NCI-H524 (cell line): Measurements from ENCODE around the gene ENPP7.
A peak's percentile ranks its signal among the peaks of the same experiment; 100 is the strongest.

ENCODE experiments used
- DNase-seq, 2 experiments: peaks; one replicate each; lab custom pipeline; 2025; lab: John Stamatoyannopoulos, UW

Gene ENPP7, protein sequence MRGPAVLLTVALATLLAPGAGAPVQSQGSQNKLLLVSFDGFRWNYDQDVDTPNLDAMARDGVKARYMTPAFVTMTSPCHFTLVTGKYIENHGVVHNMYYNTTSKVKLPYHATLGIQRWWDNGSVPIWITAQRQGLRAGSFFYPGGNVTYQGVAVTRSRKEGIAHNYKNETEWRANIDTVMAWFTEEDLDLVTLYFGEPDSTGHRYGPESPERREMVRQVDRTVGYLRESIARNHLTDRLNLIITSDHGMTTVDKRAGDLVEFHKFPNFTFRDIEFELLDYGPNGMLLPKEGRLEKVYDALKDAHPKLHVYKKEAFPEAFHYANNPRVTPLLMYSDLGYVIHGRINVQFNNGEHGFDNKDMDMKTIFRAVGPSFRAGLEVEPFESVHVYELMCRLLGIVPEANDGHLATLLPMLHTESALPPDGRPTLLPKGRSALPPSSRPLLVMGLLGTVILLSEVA

DNA sequence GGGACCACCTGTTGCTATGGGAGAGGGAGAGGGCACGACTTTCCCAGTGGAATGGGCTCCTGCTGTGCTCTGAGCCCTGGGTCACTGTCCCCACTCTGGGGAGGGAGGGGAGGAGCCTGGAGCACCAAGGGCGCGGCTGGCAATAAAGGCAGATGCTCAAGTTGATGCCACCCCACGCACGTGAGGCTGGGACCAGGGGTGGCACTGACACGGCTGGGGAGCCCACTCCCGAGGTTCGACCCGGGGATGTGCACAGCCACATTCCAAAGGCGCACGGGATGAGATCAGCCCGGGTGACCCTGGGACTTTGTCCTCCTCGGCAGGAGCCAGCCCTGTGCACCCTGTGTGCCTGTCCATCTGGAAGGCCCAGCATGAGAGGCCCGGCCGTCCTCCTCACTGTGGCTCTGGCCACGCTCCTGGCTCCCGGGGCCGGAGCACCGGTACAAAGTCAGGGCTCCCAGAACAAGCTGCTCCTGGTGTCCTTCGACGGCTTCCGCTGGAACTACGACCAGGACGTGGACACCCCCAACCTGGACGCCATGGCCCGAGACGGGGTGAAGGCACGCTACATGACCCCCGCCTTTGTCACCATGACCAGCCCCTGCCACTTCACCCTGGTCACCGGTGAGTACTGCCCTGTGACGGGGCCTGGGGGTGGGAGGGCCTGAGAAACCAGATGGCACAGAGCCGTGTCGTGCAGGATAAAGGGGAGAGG is at the start of gene ENPP7:
Gene ENPP7, plus strand, starts transcription at position 175 of the 715 bp plus-strand sequence. Its CDS starts 197 bp downstream, at position 372.
- no peak for DNase-seq

DNA sequence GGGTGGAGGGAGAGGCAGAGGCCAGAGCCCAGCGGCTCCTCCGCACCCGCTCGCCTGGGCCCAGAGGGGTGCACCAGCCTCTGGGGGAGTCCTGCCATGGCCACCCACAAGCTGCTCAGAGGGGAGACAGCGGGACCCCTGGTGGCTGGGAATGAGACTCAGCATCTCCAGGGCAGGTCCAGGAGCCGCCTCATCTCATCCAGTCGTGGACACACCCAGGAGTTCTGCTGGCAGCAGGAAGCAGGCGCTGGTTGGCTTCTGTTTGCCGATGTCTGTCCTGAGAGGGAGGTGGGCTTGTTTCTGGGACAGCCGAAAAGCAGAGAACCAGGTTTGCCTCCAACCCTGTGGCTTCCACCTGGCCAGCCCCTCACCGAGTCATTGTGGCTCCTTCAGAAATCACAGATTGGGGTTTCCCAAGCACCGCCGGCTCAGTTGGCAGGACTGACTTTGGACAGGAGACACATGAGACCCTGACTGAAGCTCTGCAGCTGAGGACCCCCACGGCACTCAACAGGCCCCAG is 49.6 kb upstream of the ENPP7 start:
- no peak for DNase-seq

DNA sequence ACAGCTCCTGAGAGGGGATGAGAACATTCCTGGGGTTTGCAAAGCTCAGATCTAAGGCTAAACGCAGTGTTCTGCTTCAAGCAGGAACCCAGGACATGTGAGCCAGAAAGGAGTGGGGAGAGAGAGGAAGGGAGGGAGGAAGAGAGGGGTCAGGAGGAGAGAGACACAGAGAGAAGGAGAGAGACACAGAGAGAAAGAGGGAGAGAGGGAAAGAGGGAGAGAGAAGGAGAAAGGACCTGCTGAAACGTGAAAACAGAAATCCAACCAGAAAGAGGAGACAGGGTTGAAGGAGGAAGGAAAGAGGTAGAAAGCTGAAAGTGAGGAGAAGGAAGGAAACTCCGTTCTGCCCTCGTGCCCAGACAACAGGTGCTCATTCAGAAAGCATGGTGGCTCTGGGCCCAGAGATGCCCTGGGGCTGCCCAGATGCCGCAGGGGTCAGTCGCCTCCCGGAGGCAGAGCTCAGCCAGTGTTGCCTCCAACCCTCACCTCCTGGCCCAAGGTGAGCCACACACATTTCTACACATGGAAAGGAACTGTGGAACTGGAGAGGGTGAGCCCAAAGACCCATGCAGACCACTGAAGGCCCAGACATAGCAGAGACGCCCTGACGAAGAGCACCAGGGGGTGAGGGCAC is 49.0 kb upstream of the ENPP7 start:
- DNase-seq = no peak

DNA sequence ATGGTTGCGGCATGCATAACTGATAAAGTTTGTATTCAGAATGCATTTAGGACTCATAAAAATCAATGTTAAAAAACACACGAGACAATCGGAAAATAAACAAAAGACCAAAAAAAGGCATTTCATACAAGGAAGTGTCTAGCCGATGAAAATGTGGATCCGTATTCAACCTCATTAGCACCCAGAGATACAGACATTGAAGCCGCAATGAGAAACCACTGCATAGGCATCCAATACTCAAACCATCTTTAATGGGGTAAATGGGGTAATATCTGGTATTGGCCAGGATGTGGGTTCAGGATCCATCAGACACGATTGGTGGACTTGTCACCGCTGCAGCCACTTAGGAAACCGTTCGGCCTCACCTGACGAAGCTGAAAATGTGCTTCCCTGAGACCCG is 47.4 kb upstream of the ENPP7 start:
- DNase-seq = no peak

DNA sequence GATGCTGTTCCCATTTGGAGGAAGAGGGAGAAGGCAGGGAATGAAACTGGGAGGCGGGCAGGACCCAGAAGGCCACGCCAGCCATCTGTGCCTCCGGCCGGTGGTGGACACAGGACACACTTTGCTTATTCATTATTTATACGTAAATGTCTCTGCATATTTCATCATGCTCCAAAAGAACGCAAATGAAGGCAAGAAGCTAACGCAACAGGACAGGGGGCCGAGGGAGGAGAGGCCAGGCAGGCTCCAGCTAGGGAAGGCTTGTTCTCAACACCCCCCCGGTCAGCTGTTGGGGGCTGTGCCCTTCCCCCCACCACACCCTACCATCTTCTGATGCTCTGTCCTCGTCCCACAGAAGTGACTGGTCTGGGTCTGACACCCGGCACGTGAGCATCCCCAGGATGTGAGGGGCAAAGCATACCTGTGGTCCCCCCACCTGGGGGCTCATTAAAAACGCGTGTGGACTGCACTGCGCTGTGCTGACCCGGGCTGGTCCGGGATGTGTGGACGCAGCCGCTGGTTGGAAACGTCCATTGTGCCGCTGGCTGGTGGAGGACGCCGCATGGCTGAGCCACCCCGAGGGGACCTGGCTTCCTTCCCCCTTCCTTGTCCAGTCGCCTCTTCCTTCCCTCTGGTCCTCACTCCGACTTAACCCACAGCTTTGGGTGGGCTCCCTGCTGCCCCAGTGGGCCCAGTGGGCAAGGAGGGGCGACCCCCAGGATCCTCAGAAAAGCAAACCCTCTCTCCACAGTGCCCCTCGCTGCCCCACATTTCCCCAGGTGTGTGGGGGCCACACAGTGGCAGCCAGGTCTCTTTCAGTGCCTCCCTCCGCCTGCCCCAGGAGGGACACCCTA is 46.4 kb upstream of the ENPP7 start:
- no peak for DNase-seq

DNA sequence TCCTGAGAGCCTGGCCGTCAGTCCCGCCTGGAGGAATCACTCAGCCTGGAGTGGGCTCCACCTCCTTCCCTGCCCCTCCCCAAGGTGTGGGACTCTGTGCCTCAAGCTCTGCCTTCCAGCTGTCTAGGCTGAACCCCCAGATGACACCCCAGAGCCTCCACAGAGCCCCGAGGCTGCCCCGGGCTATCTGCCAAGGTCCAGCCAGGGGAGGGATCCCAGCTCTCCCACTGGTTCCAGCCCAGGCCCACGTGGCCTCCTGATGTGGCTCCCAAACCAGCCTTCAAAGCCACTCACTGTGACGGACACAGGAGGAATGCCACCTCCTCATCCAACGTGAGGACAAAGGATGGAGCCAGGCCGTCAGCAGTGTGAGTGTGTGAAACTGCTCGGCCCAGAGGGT is 45.6 kb upstream of the ENPP7 start:
- DNase-seq = no peak

DNA sequence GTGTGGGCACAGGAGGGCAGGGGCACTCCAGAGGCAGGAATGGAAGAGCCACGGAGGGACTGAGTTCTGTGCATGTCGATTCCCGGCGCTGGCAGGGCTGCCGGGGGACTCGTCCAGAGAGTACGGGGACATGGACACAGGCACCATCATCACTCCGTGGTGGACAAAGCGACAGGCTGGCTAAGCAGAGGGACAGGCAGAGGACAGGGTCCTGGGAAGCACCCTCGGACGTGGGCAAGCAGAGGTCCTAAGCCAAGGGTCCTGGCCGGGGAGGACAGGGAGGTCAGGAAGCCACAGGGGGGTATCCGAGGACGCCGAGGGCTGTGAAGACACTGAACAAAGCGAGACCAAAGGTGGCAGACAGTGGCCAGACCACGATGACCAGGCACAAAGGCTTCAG is 44.3 kb upstream of the ENPP7 start:
- no peak for DNase-seq

DNA sequence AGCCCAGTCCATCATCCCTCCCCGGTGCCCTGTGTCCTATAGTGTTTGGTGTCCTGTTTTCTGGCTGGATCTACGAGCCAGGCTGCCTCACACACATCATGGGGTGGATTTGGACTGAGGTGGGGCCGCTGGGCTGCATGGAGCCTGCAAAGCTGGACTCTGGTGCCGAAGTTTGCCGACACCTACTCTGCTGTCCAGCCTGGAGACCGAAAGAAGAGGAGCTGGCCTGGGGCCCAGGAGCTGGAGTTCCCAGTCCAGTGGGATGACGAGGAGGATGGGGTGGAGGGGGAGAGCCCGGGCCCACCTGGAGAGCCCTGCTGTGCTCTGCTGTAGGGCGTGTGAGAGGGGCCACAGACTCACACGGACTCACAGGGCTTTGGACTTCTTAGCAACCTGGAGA is 40.3 kb upstream of the ENPP7 start:
- DNase-seq = no peak

DNA sequence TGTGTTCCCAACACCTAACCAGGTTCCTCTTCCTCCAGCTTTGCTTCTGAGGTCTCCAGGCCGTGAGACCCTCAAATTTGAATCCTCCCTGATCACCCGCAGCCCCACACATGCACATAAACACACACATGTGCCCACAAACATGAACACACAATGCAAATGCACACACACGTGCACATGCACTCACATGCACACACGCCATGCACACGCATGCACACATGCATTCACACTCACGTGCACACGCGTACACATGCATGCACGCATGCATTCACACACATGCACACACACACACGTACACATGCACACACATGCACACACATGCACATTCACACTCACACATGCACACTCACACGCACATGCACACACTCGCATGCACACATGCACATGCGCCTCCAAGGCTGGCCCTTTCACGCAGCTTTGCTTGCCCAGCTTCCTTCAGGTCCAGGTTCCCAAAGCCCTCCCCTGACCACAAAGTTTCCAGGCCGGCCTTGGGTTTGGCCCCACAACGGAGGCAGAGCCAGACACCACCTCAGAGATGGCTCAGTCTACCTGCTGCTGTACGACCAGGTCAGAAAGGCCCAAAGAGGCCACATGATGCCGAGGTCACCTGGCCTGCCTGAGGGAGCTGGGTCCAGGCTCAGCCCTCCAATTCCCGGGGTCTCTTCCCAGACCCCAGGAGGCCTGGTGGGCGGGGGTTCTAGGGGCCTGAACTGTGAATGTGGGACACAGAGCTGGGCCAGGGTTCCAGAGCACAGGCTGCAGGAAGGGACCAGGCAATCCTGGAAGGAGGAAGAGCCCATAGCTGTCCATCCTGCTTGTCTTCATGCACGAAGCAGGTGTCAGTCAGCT is 39.5 kb upstream of the ENPP7 start:
- DNase-seq = no peak

DNA sequence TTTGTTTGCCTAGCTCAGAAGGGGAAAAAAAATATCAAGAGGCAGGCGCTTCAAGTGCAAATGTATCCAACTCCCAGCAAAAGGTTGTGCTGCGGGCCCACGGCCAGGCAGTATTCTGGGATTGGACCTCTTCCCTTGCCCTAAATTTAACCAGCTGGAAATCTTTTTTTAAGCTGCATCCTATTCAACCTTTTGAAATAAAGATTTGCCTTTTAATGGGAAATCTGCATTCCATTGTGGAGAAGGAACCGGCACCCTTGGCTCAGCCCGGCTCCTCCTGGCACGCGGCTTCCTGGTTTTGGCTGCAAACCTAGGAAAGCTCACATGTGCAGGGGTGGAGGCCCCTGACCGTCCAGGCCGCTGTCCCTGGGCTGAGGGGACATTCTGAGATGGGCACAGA is 38.8 kb upstream of the ENPP7 start:
- no peak for DNase-seq

DNA sequence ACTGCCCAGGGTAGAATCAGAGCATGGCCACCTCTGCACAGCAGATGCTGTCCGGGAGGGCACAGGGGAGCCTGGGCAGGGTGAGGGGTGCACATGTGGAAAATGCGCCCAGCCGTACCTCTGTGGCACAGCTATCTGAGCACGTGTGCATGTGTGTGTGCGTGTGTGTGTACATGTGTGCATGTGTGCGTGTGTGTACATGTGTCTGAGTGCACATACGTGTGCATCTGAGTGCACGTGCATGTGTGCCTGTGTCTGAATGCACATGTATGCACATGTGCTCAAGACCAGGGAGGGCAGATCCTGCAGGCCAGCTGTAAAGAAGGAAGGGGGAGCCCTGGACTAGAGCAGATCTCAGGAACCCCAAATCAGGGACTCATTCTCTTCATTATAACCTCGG is 37.3 kb upstream of the ENPP7 start:
- DNase-seq = no peak

DNA sequence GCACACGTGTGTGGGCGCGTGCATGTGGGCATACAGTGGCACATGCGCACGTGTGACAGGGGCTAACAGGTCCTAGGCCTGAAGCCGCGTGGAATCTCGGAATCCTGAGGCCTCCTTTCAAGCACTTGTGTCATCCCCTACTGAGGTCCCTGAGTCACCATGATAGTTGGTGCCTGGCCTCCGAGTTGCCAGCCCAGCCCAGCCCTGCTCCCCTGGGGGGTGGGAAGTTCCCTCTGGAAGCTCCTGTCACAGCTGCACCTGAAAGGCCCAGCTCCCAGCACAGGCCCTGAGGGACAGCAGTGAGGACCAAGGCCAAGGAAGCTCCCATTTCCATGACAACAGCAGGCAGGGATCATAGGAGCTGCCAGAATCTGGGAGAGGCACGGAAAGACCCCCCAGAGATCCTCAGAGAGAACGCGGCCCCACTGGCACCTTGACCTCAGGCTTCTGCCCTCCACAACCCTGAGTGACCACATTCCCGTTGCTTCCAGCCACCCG is 35.4 kb upstream of the ENPP7 start:
- peak in 1 of 2 experiments; percentile 69 for DNase-seq

DNA sequence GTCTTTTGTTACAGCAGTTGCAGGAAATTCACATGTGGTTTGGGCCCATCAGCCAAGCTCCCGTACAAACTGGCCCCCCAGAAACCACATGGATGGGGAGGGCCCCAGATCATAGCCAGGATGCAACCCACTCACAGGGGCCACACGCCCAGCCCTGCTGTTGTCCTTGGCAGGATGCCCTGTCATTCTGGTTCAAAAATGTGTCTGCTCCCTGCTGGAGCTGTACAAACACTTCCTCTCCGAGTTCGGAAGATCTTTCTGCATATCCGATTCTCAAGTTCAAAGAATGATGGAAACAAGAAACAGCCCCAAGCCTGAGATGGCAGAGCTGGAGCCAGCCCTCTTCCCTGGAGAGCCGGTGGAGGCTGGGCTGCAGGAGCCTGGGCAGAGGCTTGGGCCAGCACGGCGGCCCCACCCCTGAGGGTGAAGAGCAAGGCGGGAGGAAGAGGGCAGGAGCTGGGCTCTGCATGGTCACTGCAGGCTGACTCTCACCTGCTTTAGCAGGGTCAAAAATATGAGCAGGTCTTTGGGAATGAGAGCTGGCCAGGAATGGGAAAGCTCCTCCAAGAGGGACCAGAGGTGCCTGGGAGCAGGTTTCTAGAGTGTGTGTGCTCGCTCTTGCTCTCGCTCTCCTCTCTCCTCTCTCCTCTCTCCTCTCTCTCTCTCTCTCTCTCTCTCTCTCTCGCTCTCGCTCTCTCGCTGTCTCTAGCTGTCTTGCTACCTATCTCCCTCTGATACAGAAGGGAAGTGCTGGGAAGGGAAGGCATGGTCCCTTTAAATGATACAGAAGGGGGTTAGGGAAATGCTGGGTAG is 34.7 kb upstream of the ENPP7 start:
- DNase-seq = peak; percentile 73 to 87

DNA sequence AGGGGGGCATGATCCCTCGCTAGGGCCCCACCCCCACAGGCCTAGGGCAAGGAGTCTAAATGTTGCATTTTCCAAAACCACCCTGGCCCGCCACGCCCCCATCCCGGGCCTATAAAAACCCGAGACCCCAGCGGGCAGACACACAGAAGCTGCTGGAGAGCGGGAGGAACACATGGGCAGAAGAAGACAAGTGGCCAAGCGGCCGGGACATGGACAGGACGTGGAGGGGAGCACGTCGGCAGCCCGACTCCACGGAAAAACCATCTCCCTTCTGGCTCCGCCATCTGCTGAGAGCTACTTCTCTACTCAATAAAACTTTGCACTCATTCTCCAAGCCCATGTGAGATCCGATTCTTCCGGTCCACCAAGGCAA is 34.1 kb upstream of the ENPP7 start:
- DNase-seq = peak; percentile 64 to 95

DNA sequence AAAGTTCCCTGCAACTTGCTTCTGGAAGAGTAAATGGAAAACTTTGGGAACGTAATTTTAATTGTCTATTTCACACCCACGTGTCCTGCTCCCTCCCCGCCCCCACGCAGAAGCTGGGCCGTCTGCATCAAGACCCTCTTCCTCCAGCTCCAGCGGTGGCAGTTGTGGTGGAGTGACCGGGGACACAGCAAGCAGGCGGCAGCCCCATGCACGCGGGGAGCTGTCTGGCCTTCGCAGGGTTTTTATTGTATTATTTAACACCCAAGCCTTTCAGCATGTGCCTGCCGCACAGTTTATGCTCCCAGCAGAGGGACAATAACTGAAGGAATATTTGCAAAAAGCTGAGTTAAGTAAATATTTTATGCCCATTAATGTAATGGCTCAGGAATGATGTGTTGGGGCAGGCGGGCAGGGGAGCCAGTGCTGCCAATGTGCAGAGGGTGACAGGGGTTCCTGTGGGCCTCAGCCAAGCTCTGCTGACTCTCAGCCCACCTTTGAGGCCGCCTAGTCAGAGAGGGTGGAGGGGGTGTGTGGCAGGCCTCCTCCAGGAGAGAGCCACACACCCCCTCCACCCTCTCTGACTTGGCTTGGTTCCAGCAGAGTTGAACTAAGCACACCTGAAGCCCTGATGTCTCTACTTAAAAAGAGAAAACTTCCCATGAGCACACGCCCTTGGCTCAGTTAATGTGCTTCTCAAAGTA is 32.4 kb upstream of the ENPP7 start:
- peak in 1 of 2 experiments; percentile 62 for DNase-seq

DNA sequence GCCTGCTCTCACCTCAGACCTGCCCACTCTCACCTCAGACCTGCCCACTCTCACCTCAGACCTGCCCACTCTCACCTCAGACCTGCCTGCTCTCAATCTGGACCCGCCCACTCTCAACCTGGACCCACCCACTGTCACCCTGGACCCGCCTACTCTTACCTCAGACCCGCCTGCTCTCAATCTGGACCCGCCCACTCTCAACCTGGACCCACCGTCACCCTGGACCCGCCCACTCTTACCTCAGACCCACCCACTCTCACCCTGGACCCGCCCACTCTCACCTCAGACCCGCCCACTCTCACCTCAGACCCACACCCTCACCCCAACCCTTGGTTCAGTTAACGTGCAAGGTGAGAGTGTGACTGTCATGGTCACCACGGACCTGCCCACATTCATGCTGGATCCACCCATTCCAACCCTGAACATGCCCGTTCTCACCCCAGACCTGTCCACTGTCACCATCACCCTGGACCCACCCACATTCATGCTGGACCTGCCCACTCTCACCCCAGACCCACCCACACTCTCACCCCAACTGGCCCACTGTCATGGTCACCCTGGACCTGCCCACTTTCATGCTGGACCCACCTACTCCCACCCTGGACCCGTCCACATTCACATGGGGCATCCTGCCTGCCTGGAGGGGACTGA is 31.2 kb upstream of the ENPP7 start:
- no peak for DNase-seq

DNA sequence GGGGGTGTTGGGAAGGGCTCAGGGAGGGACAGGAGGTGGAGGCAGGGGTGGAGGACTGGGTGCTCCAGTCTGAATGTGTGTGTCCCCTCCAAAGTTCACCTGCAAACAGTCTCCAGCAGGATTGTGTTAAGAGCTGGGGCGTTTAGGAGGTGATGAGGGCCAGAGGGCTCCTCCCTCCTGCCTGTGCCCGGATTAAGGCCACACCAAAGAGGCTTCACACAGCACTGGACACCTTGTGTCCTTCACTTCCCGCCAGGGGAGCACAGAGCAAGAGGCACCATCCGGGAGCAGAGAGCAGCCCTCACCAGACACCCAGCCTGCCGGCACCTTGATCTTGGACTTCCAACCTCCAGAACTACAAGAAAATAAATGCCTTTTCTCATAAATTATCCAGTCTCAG is 30.2 kb upstream of the ENPP7 start:
- DNase-seq = peak in 1 of 2 experiments; percentile 38

DNA sequence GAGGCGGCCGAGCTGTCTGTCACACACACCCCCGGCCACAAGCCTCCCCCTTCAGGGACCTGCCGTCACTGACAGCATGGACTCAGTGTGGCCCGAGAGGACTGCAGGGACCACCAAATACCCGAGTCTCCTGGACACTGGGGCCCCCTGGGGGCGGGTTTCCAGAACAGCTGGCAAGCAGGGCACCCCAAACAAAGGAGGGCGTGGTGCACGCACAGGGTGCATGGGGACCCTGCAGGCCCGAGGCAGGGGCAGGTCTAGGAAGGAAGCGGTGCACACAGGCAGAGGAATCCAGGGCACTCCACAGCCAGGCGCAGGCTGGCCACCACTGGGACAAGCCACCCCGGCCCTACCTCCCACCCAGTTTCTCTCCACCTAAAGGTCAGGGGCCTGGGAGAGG is 28.7 kb upstream of the ENPP7 start:
- DNase-seq = peak; percentile 62 to 87
